Body of pancreas (tissue), 4 donors: ENCODE measurements around the gene EPHB1. TPM values are rescaled to one million over a fixed set of nuclear protein-coding genes. Genes with fewer than 3 reads are reported as not detected.
A peak's percentile ranks its signal among the peaks of the same experiment; 100 is the strongest.

Source experiments
- ATAC-seq: fragments of 150-250 bp; one replicate; pipeline ENCODE4 v1.9.1; 2016
- DNase-seq, 4 donors: peaks; one replicate each; pipeline ENCODE4 v3.0.0-alpha.2; 2019
- H3K27ac ChIP-seq, 4 donors: fragments of 200-600 bp; sonication (generic); 1 replicate in 3 of 4; 2 replicates in 1 of 4; pipeline versions ENCODE4 v1.5.1 to v1.6.1; 2016 to 2019; ENCODE audit warnings: mild to moderate bottlenecking in 1 of 4, mixed read lengths in 1 of 4, moderate library complexity in 1 of 4
- H3K27me3 ChIP-seq, 2 donors: fragments of 200-600 bp; sonication (generic); one replicate each; pipeline ENCODE4 v1.6.0; 2016; ENCODE audit warnings: mild to moderate bottlenecking in 1 of 2
- H3K36me3 ChIP-seq, 2 donors: fragments of 200-600 bp; sonication (generic); replicated peaks in 1 of 2; 2 replicates each; pipeline ENCODE4 v1.5.1; 2016; ENCODE audit warnings: low read depth in 2 of 2; ENCODE audit not compliant: insufficient read depth in 1 of 2
- H3K4me1 ChIP-seq: fragments of 200-600 bp; sonication (generic); one replicate; pipeline ENCODE4 v1.6.0; 2016
- H3K4me3 ChIP-seq, 2 donors: fragments of 200-600 bp; sonication (generic); 1 replicate in 1 of 2; 2 replicates in 1 of 2; pipeline ENCODE4 v1.5.1; 2016 to 2019
- H3K9me3 ChIP-seq, 3 donors: fragments of 200-600 bp; sonication (generic); 1 replicate in 2 of 3; 2 replicates in 1 of 3; pipeline ENCODE4 v1.5.1; 2016
- POLR2A ChIP-seq, 3 donors: fragments of 450-650 bp; IDR thresholded peaks; one replicate each; pipeline ENCODE4 v1.6.1; 2016; ENCODE audit warnings: antibody characterized with exemption in 3 of 3, mild to moderate bottlenecking in 2 of 3
- WGBS, 2 donors: methylation state at CpG; one replicate each; pipeline ENCODE4 v1.1.5; 2017; 5-methylcytosine and 5-hydroxymethylcytosine counted together
- intact Hi-C: fragments of 100-400 bp; cut with DNase I; formaldehyde crosslinking; loops from one replicate; pipeline ENCODE4 v1.15.1; 2023
- total RNA-seq, 2 donors: library from RNA; depleted of rRNA; stranded (reverse); fragments of >200 nt; gene quantifications; one replicate each; pipeline ENCODE4 v1.1.0, GENCODE V29; 2016
- TF ChIP-seq, protein P1 (sequence below), 7 experiments: fragments of 450-650 bp in 4 of 7; fragments of 200-600 bp in 3 of 7; sonication (generic) in 3 of 7; IDR thresholded peaks; one replicate each; pipeline ENCODE4 v1.5.1; 2016 to 2019; ENCODE audit warnings: antibody characterized with exemption in 7 of 7

Gene EPHB1
- total RNA-seq = 1 to 10 TPM in 1 of 2 donors, not detected in 1; 1.3 TPM

DNA sequence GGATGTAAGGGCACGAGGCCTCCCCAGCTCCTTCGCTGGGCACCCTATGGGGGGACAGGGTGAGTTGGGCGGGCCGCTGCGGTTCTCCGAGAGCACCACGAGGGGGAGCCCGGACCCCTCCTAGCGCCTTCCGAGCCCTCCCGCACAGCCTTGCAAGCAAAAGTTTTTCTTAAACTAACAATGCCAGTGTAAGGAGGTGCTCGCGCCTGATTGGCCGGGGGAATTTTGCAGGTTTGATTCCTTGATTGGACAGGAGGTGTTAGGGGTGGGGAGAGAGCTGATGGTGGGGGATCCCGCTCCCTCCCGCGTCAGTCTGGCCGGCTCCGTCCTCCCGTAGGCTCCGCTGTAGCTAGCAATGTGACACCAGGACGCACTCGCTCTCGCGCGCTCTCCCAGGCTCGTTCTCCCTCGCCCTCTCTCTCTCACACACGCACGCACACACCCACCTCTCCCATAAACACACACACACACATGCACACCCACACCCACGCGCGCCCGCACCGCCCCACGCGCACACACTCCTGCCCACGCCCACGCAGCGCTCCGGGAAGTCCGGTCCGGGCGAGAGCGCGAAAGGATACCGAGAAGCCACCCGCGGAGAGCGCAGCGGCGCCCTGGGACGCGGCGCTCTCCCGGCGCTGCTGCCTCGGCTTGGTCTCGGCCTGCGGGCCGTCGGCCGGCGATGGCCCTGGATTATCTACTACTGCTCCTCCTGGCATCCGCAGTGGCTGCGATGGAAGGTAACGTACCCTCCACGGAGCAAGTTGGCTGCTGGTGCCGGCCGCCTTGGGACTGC is at the start of gene EPHB1:
TSS of gene EPHB1 (plus strand) at position 311 of the 796 bp plus-strand sequence.
- DNase-seq = peak; percentile 62 to 79 (median 71)
- H3K4me3 ChIP-seq = peak within 1 kb of the TSS in 1 of 2 donors; percentile 40
- H3K36me3 ChIP-seq = no peaks in the 10 kb centered on the region
- H3K9me3 ChIP-seq = no peaks in the 10 kb centered on the region
- intact Hi-C loops = loop anchor here (10.0 kb wide), 1 partner anchor 1100 kb away; no protein-coding TSS in a partner anchor
- peaks cover 0 to 7% of the 10 kb centered on the region in 2 donors for H3K27me3 ChIP-seq
- TF ChIP-seq, protein P1, sequence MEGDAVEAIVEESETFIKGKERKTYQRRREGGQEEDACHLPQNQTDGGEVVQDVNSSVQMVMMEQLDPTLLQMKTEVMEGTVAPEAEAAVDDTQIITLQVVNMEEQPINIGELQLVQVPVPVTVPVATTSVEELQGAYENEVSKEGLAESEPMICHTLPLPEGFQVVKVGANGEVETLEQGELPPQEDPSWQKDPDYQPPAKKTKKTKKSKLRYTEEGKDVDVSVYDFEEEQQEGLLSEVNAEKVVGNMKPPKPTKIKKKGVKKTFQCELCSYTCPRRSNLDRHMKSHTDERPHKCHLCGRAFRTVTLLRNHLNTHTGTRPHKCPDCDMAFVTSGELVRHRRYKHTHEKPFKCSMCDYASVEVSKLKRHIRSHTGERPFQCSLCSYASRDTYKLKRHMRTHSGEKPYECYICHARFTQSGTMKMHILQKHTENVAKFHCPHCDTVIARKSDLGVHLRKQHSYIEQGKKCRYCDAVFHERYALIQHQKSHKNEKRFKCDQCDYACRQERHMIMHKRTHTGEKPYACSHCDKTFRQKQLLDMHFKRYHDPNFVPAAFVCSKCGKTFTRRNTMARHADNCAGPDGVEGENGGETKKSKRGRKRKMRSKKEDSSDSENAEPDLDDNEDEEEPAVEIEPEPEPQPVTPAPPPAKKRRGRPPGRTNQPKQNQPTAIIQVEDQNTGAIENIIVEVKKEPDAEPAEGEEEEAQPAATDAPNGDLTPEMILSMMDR (IDR thresholded peaks at IDR 0.05) = peak; percentile 67 to 80 (median 75)
- no peak for TF ChIP-seq POLR2A (IDR thresholded peaks at IDR 0.05)
- peaks cover 24% of the 10 kb centered on the region for H3K4me1 ChIP-seq
- WGBS, 2 donors = 1% methylated on average over 42 to 70 of the region's 70 CpGs
- H3K27ac ChIP-seq = no peak within 1 kb of the TSS
- peak; percentile 86 for ATAC-seq

DNA sequence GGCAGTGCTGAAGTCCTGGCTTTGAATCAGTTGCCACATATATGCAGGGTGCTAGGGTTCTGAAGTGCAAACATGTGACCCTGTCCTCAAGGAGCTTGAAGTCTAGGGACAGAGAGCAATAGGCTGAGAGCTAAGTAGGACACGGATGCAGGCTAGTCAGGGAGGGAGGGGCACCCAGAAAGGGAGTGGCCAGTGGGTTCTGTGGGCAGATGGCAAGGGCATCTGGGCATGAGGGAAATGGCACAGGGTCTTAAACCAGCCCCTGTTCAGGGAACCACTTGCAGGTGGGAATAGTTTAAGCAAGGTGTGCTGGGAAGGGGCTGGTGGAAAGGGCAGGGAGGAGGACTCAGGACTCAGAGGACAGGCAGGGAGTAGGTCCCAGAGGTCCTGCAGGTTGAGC is 46.4 kb upstream of the EPHB1 start:
- Histone ChIP-seq H3K27me3 (no peaks in the 10 kb centered on the region), H3K4me3 (no peak overlapping the region), H3K36me3 (no peaks in the 10 kb centered on the region), H3K4me1 (no peaks in the 10 kb centered on the region), H3K27ac (no peak overlapping the region), H3K9me3 (no peaks in the 10 kb centered on the region)
- 82 to 88% methylated on average over 1 of the region's 1 CpG for WGBS, 2 donors
- DNase-seq = no peak
- no peak for ATAC-seq
- TF ChIP-seq, protein P1 (IDR thresholded peaks at IDR 0.05) = no peak
- no peak for TF ChIP-seq POLR2A (IDR thresholded peaks at IDR 0.05)
- intact Hi-C loops = no loop called here

DNA sequence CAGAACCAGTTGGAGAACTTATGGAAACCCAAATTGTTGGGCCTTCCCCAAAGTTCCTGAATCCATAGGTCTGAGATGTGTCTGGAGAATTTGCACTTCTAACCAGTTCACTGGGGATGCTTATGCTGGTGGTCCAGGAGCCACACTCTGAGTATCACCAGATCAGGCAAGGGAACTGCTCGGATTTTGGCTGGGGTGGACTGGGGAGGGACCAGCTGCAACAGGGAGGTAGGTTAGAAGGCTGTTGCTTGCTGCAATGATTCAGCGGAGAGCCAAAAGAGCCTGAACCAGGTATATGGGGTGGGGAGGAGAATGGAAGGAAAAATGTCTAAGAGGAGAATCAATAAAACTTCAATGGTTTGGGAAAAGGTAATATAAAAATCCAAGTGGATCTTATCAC is 45.9 kb upstream of the EPHB1 start:
- intact Hi-C loops = no loop called here
- Histone ChIP-seq H3K36me3 (no peaks in the 10 kb centered on the region), H3K27me3 (no peaks in the 10 kb centered on the region), H3K4me1 (no peaks in the 10 kb centered on the region), H3K9me3 (no peaks in the 10 kb centered on the region), H3K27ac (no peak overlapping the region), H3K4me3 (no peak overlapping the region)
- TF ChIP-seq, protein P1 (IDR thresholded peaks at IDR 0.05) = no peak
- no peak for TF ChIP-seq POLR2A (IDR thresholded peaks at IDR 0.05)
- WGBS, 2 donors = 80 to 89% methylated on average over 2 of the region's 2 CpGs
- DNase-seq = no peak
- no peak for ATAC-seq

DNA sequence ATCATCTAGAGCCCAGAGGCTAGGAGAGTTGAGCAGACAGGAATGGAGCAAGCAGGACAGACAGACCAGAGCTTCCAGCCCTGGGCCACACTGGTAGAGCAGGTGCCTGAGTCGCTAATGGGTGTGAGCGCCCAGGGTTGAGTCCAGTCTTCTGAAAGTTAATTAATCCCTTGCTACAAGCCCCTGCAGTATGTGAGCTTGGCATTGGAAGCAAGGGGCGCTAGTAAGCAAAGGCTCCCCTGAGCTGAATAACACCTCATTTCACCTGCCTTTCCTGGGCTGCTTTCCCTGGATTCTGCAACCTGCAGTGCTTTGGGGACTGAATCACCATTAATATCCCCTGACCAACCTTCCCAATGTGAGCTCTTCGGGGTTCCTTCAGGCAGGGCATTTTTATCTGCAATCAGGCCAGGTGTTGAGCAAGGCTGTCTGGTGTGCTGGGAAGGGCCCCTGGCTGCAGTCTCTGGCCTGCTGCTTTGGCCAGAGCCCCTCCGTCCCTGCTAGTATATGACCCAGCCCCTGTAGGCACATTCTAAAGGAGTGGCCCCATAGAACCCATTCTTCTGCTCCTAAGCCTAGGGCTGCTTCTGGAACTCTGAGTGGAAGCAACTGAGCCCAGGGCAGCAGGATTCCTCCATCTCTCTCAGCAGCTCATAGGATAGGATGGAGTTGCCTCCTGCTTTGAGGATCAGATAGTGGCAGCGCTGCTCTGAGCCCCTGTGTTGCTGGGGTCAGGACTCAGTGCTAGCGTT is 45.1 kb upstream of the EPHB1 start:
- intact Hi-C loops = no loop called here
- TF ChIP-seq POLR2A (IDR thresholded peaks at IDR 0.05) = no peak
- TF ChIP-seq, protein P1 (IDR thresholded peaks at IDR 0.05) = no peak
- ATAC-seq (no peak), DNase-seq (no peak)
- Histone ChIP-seq H3K36me3 (no peaks in the 10 kb centered on the region), H3K9me3 (no peaks in the 10 kb centered on the region), H3K27ac (no peak overlapping the region), H3K4me3 (no peak overlapping the region), H3K27me3 (no peaks in the 10 kb centered on the region), H3K4me1 (no peaks in the 10 kb centered on the region)
- 74 to 75% methylated on average over 7 of the region's 7 CpGs for whole genome bisulfite sequencing, 2 donors
